Adrenal gland (tissue), 12 donors: ENCODE results near the gene CYS1. TPM values are rescaled to one million over a fixed set of nuclear protein-coding genes. Genes with fewer than 3 reads are reported as not detected.
A peak's percentile ranks its signal among the peaks of the same experiment; 100 is the strongest.

ENCODE experiments used
- DNase-seq, 7 donors: peaks; one replicate each; pipeline ENCODE4 v3.0.0-alpha.2; 2019 to 2020
- H3K27ac ChIP-seq, 5 donors: fragments of 200-600 bp; sonication (generic) in 4 of 5; 1 replicate in 3 of 5; 2 replicates in 2 of 5; pipeline versions ENCODE4 v1.5.1 to v1.8.0; 2016 to 2020; ENCODE audit warnings: mild to moderate bottlenecking in 1 of 5
- H3K27me3 ChIP-seq: fragments of 200-600 bp; 2 replicates; pipeline ENCODE4 v1.8.0; 2021
- H3K36me3 ChIP-seq, 2 donors: fragments of 200-600 bp; replicated peaks in 1 of 2; 1 replicate in 1 of 2; 2 replicates in 1 of 2; pipeline versions ENCODE4 v1.5.1 to v1.8.0; 2018 to 2022
- H3K4me1 ChIP-seq, 2 donors: fragments of 200-600 bp; replicated peaks in 1 of 2; 1 replicate in 1 of 2; 2 replicates in 1 of 2; pipeline versions ENCODE4 v1.5.1 to v1.8.0; 2018 to 2021
- H3K4me3 ChIP-seq, 4 donors: fragments of 200-600 bp; sonication (generic) in 3 of 4; one replicate each; pipeline ENCODE4 v1.5.1; 2016 to 2018
- H3K9me3 ChIP-seq, 3 donors: fragments of 200-600 bp; sonication (generic) in 1 of 3; replicated peaks in 1 of 3; 1 replicate in 2 of 3; 2 replicates in 1 of 3; pipeline versions ENCODE4 v1.5.1 to v1.8.0; 2016 to 2021
- POLR2A ChIP-seq, 2 donors: fragments of 450-650 bp; IDR thresholded peaks; one replicate each; pipeline ENCODE4 v1.6.1; 2017; ENCODE audit warnings: antibody characterized with exemption in 2 of 2, mild to moderate bottlenecking in 2 of 2, moderate library complexity in 1 of 2
- WGBS, 4 donors: extraction: QIAGEN DNeasy Blood & Tissue Kit in 2 of 4; methylation state at CpG; one replicate each; pipeline versions ENCODE4 v1.1.5 to v1.1.7; 2013 to 2017; 5-methylcytosine and 5-hydroxymethylcytosine counted together
- intact Hi-C, 2 donors: fragments of 100-400 bp; cut with DNase I; formaldehyde crosslinking; loops; one replicate each; pipeline versions ENCODE4 v1.14.1 to v1.15.0; 2022 to 2023
- polyA plus RNA-seq, 3 donors: library from polyadenylated mRNA; stranded (reverse); fragments of 200-250 nt in 2 of 3; fragments of 350-450 nt in 1 of 3; fragmentation: Illumina TruSeq in 1 of 3; extraction: RNeasy Lipid Tissue Mini Kit (QIAGEN cat#74804) in 1 of 3; gene quantifications; one replicate each; pipeline ENCODE4 v1.2.3, GENCODE V29; 2013 to 2014
- total RNA-seq, 9 donors: library from RNA; depleted of rRNA in 4 of 9; stranded (reverse); fragments of >200 nt in 4 of 9; fragments of 120-200 nt in 1 of 9; fragmentation: NEBNext Ultra II Directional in 1 of 9; extraction: Animal tissue kit (Norgen Biotek cat#: 25700) in 1 of 9; gene quantifications; one replicate each; pipeline versions ENCODE4 v1.1.0 to v1.2.4, GENCODE V29; 2013 to 2023
- TF ChIP-seq, protein P1 (sequence below), 6 experiments: fragments of 450-650 bp in 4 of 6; fragments of 200-600 bp in 2 of 6; sonication (generic) in 1 of 6; IDR thresholded peaks; 1 replicate in 5 of 6; 2 replicates in 1 of 6; pipeline versions ENCODE4 v1.5.1 to v1.8.0; 2016 to 2021; ENCODE audit warnings: antibody characterized with exemption in 6 of 6, mild to moderate bottlenecking in 2 of 6, moderate library complexity in 1 of 6
- donor health status: healthy with polysubstance abuse.
- donor health status: Bipolar disorder and iron deficiency.
- donor health status: DM: yes; HTN: yes; CAD: no.
- donor health status: DM: no; HTN: no; CAD: no.
- donor health status: DM: no; HTN: no; CAD: no.
- donor health status: DM: yes; HTN: yes; CAD: no.

Gene CYS1
- total and polyA plus RNA-seq, 12 donors, result 0.05 to 3.6 (median 1.1) TPM

DNA sequence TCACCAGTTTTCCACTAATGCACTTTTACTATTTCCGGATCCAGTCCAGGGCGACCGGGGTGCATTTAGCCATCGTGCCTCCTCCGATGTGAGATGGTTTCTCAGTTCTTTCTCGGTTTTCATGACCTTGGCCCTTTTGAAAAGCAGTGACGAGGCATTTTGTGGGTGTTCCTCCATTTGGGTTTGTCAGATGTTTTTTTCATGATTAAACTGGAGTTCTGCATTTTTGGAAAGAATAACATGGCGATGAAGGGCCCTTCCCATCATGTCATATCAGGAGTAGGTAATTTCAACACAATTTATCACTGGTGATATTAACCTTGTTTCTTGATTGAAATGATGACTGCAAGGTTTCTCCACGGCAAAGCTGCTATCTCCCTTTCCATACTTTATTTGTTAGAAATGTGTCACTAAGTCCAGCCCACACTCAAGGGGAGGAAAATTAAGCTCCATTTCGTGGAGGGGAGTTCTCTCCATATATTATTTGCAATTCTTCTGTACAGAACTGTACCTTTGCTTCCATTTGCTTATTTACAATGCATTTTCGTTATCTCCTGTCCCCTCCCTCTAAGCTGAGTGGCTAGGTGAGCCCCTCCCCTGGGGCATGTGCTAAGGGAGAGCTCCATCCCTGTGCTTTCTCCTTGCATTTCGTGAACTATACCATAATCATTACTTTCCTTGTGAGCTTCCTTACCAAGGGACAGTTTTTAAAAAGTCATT, 45.7 kb downstream of the CYS1 start:
- intact Hi-C loops, result loop anchor here in 1 of 2 donors (5.0 kb wide), 1 partner anchor 47 kb away; no protein-coding TSS in a partner anchor
- H3K36me3 ChIP-seq, result no peaks in the 10 kb centered on the region
- WGBS, 4 donors, result 45 to 61% (median 49%) methylated on average over 12 of the region's 12 CpGs
- no peaks in the 10 kb centered on the region for H3K27me3 ChIP-seq
- H3K27ac ChIP-seq, result peak overlapping the region in 3 of 5 donors; percentile 51 to 94 (median 83)
- H3K4me3 ChIP-seq, result no peak overlapping the region
- no peaks in the 10 kb centered on the region for H3K9me3 ChIP-seq
- H3K4me1 ChIP-seq, result peaks cover 38 to 39% of the 10 kb centered on the region in 2 donors
- TF ChIP-seq, protein P1, sequence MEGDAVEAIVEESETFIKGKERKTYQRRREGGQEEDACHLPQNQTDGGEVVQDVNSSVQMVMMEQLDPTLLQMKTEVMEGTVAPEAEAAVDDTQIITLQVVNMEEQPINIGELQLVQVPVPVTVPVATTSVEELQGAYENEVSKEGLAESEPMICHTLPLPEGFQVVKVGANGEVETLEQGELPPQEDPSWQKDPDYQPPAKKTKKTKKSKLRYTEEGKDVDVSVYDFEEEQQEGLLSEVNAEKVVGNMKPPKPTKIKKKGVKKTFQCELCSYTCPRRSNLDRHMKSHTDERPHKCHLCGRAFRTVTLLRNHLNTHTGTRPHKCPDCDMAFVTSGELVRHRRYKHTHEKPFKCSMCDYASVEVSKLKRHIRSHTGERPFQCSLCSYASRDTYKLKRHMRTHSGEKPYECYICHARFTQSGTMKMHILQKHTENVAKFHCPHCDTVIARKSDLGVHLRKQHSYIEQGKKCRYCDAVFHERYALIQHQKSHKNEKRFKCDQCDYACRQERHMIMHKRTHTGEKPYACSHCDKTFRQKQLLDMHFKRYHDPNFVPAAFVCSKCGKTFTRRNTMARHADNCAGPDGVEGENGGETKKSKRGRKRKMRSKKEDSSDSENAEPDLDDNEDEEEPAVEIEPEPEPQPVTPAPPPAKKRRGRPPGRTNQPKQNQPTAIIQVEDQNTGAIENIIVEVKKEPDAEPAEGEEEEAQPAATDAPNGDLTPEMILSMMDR (IDR thresholded peaks at IDR 0.05), result no peak
- TF ChIP-seq POLR2A (IDR thresholded peaks at IDR 0.05), result no peak
- peak in 1 of 7 donors; percentile 40 for DNase-seq

DNA sequence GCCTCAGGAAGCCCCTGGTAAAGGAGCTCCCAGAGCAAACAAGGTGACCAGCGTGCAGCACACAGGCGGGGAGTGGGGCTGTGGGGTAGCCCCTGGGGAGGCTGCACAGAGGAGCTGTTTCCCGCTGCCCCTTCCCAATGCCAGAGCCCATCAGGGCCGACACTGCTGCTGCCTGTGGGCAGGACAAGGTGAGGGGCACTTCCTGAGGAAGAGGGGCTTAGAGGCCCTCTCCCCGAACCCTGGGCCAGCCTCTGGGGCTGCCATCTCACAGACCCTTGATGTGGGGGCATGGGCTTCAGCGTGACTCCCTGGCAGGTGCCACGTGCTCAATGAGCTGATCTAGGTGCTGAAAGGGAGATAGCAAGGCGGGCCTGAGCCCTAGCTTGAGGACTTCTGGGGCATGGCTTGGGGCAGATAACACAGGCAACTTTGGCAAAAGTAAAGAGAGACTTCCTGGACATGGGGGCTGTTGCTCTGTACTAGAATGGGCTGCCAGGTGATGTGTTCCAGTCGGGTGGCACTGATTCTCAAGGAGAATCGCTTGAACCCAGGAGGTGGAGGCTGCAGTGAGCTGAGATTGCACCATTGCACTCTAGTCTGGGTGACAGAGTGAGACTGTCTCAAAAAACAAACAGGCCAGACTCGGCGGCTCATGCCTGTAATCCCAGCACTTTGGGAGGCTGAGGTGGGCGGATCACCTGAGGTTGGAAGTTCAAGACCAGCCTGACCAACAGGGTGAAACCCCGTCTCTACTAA, 46.8 kb downstream of the CYS1 start:
- Histone ChIP-seq H3K27me3 (no peaks in the 10 kb centered on the region), H3K4me3 (no peak overlapping the region), H3K27ac (no peak overlapping the region), H3K4me1 (peaks cover 37 to 38% of the 10 kb centered on the region in 2 donors), H3K36me3 (no peaks in the 10 kb centered on the region), H3K9me3 (no peaks in the 10 kb centered on the region)
- TF ChIP-seq POLR2A (IDR thresholded peaks at IDR 0.05), result no peak
- TF ChIP-seq, protein P1 (IDR thresholded peaks at IDR 0.05), result no peak
- intact Hi-C loops, result loop anchor here in 1 of 2 donors (5.0 kb wide), 1 partner anchor 46 kb away; no protein-coding TSS in a partner anchor
- no peak for DNase-seq
- 91 to 94% (median 93%) methylated on average over 9 to 14 of the region's 14 CpGs for WGBS, 4 donors

DNA sequence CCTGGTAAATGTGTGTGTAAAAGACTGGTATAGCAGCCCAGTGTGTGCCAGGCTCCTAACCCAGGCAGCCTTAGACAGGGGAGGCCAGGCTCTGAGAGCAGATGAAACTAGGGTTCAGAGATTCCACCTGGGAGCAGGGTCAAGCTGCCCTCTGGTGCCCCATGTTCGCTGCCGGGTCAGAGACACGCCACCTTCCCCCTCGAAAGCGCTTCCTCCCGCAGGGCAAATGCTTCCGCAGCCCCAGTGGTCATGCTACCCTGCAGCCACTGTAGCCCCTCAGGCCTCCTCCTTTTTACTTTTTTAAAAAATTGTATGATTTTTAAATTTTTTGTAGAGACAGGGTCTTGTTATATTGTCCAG, 47.5 kb downstream of the CYS1 start:
- Histone ChIP-seq H3K4me3 (no peak overlapping the region), H3K4me1 (peaks cover 36 to 37% of the 10 kb centered on the region in 2 donors), H3K27ac (no peak overlapping the region), H3K9me3 (no peaks in the 10 kb centered on the region), H3K27me3 (no peaks in the 10 kb centered on the region), H3K36me3 (no peaks in the 10 kb centered on the region)
- no peak for TF ChIP-seq POLR2A (IDR thresholded peaks at IDR 0.05)
- TF ChIP-seq, protein P1 (IDR thresholded peaks at IDR 0.05), result no peak
- intact Hi-C loops, result loop anchor here in 1 of 2 donors (5.0 kb wide), 1 partner anchor 45 kb away; no protein-coding TSS in a partner anchor
- DNase-seq, result no peak
- 95 to 98% (median 96%) methylated on average over 7 of the region's 7 CpGs for WGBS, 4 donors
